HuH-7.5 (cell line): ENCODE results near the gene PDLIM5.
"Not testable (repeated sequence)": the region's sequence is repeated elsewhere in the genome, so short reads cannot be mapped to it uniquely, and the experiment has no call there.

Experiments
- DNase-seq: peaks from one replicate; pipeline ENCODE4 v3.0.0; 2011; ENCODE audit warnings: low spot score

Gene PDLIM5

GRCh38 chr4:94462572-94462971 lies 10.8 kb downstream of the PDLIM5 start:
- DNase-seq = no peak

- no peak for DNase-seq
Observed at GRCh38 chr4:94463771-94464170, 12.0 kb downstream of the PDLIM5 start.

- DNase-seq = no peak
Observed at GRCh38 chr4:94466371-94466770, 14.6 kb downstream of the PDLIM5 start.

- DNase-seq = no peak
Observed at GRCh38 chr4:94466923-94467322, 15.2 kb downstream of the PDLIM5 start.

GRCh38 chr4:94468093-94468769 lies 16.5 kb downstream of the PDLIM5 start:
- no peak for DNase-seq

DNA sequence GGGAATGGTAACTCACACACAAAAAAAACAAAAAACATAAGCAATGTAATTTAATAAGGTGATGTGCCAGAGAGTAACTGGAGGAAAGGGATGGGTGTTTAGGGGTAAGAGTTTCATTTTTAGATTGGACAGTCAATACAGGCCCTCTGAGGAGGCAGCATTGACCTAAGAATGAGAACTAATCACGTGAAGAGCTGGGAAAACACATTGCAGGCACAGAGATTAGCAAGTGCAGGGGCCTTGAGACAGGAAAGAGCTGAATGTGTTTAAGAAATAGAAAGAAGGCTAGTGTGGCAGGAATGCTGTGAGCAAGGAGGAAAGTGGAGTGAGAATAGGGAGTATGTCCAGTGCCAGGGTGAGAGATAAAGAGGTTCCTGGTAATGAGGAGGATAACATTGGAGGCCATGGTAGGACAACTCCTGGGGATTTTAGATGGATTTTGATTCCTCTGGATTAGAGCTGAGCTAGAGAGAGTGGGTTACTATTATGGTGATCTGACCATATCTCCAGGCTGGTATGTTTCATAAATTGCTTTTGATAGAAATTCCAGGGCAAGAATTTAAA lies 17.6 kb downstream of the PDLIM5 start:
- no peak for DNase-seq

- no peak for DNase-seq
Observed at GRCh38 chr4:94470132-94470531, 18.4 kb downstream of the PDLIM5 start.

DNA sequence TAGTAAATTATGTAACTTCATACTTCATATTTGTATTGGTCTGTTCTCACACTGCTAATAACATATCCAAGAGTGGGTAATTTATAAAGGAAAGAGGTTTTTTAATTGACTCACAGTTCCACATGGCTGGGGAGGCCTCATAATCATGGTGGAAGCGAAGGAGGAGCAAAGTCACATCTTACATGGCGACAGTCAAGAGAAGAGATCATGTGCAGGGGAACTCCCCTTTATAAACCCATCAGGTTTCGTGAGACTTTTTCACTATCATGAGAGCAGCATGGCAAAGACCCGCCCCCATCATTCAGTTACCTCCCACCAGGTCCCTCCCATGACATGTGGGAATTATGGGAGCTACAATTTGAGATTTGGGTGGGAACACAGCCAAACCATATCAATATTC lies 19.0 kb downstream of the PDLIM5 start:
- DNase-seq = not testable (repeated sequence)

- no peak for DNase-seq
Observed at GRCh38 chr4:94472056-94472826, 20.5 kb downstream of the PDLIM5 start.

DNA sequence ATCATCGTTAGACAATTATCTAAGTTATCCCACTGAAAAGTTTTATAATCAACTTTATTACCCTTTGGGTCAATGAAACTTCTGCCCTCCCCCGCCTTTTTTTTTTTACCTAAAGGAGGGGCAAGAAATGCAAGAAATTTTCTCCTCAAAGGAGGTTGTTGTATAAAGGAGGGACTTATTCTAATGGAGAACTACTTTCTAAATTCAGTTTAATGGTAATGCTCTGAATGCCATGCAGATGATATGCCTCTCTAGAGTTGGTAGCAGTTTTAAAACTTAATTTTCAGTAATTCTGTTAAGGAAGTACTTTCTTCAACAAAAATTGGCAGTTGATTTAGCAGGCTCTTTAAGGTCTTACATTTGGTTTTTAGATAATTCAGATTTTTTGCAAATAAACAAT lies 23.3 kb downstream of the PDLIM5 start:
- DNase-seq = no peak

DNA sequence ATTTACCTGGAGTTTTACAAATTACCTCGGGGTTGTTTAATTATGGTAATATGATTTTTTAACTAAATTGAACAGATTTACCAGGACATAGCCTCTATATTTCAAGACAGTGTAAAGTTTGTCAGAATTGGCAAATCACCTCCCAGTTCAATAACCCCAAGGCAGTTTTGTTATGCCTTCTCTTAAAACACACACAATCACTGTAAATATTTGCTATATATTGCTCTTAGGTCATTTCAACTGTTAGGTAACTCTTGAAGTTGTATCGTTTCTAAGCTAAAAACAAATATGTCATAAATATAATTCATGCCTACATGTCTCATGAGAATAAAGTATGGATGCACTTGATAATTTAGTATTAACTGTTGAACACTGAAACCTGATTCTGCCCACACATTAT lies 24.1 kb downstream of the PDLIM5 start:
- DNase-seq = no peak

DNA sequence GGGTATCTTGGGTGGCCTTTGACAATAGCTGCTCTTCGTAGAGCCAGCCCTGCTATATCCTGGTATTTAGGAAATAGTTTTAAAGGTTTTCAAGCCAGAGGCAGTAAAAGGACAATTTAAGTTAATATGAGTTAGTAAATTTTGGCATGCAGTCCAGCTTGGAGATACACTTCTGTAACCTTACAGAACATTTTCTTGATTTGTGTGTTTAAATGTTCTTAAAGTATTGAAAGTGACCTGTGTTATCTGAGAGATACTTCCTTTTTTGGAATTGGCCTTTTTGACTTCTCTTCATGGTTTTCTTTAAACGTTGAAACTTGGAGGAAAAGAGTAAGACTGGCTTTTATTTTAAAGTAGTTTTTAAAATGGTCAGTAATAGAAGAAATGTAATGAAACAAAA lies 25.5 kb downstream of the PDLIM5 start:
- DNase-seq = no peak

GRCh38 chr4:94478805-94479204 lies 27.1 kb downstream of the PDLIM5 start:
- not testable (repeated sequence) for DNase-seq

GRCh38 chr4:94479358-94480141 lies 27.8 kb downstream of the PDLIM5 start:
- DNase-seq = no peak

- no peak for DNase-seq
Observed at GRCh38 chr4:94480362-94480951, 28.7 kb downstream of the PDLIM5 start.

DNA sequence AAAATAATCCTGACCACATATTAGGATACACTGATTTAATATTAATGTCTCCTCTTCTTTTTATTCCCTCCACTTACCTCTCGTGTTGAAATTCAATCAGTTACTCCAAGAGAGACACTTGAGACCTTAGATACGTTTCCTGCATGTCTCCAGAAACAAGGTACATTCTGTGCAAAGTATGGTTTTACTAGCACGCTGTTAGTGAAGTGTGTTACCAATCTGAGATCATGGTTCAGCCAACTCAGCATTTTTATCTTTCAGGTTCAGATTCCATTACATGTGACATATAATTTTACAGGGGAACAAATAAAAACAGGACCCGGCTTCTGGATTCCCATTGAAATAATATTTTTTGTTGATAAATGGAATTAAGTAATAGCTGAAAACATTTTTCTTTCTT lies 32.2 kb downstream of the PDLIM5 start:
- DNase-seq = no peak

DNA sequence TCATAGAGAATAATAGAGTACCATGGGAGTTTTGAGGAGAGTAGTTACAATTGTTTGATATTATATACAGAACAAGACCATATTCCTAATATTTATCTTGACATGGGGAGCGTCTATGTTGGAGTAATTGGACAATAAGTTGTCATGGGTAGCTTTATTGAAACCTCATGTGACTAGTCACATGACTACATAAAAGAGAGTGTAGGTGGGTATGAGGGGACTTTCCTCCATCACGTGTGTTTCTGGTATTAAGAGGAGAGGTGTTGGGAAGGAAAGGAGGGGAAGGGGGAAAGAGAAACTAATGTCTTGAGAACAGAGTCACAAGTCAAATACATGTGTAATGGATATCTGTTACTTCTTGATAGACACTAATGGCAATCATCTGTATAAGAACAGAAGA lies 33.1 kb downstream of the PDLIM5 start:
- DNase-seq = no peak

DNA sequence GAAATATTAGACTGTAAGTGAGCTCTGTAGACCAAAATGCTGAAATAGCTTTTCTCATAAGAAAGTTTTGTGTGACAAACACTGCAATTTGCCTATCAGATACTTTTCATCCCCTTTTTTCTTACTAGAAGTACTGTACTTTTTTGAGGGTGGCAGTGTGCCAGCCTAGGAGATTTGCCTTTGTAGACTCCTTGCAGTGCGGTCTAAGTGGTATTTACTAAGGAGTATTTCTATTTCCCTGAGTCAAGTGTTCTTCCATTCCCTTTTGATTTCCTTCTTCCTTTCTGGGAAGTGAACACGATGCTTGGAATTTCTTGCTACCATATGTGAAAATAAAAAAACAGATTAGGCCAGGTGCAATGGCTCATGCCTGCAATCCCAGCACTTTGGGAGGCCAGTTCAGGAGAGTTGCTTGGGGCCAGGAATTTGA lies 34.6 kb downstream of the PDLIM5 start:
- no peak for DNase-seq

DNA sequence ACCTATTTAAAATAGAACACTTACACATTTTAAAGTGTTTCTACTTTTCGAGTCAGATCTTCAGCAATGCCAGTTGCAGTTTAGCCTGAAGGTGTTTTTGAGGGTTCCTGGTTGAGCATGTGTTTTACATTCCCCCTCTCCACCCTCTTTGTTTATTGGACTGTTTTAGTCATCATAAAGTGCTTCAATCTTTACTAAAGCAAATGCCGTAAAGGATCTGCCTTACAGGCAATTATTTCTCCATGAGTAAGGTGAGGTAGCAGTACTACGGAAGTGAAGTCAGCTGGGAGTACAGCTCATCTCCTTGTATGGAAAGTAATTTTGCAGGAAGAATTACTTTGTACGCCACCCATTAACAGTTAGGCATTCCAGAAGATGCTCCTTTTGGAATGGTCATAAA lies 36.9 kb downstream of the PDLIM5 start:
- no peak for DNase-seq

- DNase-seq = no peak
Observed at GRCh38 chr4:94489098-94489497, 37.4 kb downstream of the PDLIM5 start.

DNA sequence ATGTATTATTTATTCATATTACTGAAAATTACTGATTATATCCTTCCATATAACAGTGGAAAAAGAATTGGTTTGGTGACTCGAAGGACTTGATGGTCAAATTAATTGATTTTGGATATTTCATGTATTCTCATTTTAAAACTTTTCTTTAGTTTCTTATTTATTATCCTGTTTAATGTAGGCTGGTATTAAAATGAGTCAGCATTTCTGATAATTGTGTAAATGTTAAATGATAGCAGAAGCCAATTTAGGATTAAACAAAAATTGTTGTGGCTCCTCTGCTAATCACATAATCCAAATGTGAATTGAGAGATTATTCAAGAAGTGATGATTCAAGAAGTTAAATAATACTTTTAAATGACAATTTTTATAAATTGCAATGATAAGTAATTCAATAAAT lies 38.7 kb downstream of the PDLIM5 start:
- DNase-seq = no peak

DNA sequence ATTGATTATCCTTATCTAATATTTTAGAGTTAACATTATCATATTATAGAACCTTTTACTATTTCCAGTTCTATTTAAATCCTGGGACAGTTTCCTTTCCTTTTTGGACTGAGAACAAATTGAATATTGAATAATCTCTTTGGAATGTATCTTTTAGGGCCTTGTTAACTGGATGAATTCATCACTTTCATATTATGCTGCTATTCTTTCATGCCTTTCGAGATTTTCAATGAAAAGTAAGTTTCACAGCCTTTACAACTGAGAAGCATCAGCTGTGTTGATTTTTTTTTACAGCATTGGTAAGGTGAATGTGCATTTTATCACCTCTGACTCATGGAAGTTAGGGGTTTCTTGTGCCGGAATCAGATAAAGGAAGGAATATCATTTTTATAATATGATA lies 39.6 kb downstream of the PDLIM5 start:
- no peak for DNase-seq
